Epithelial cell of esophagus (primary cell): ENCODE results near the gene MDH1.
"Not testable (repeated sequence)": the region's sequence is repeated elsewhere in the genome, so short reads cannot be mapped to it uniquely, and the experiment has no call there.

Experiments used
- DNase-seq: peaks from one replicate; pipeline ENCODE4 v3.0.0; 2010; ENCODE audit warnings: low read depth
- H3K4me3 ChIP-seq: 2 replicates; pipeline ENCODE4 v1.5.1; 2011; ENCODE audit warnings: mild to moderate bottlenecking, low read length, control low read depth
- TF ChIP-seq, protein P1 (sequence below): IDR thresholded peaks from 2 replicates; pipeline ENCODE4 v1.5.1; 2011; ENCODE audit warnings: low read depth, mild to moderate bottlenecking, low read length, control low read depth, inconsistent platforms; ENCODE audit not compliant: insufficient read depth; ENCODE audit errors: missing control alignments

MDH1 gene

DNA sequence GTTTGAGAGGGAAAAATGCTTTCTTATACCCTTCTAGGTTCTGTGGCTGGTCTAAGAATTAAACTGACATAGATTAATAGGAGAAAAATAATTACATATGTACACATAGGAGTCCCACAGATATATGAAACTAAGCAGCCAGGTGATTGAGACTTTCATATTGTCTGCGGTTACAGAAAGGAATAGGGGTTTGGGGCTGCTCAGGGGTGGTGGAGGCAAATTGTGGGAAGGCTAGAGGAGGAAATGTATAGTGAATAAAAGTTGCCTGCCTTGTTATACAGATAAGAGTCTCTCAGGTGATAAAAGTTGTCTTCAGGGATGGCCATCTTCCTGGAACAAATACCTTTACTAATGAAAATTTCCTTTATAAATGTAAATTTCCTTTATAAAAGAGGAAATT, 28.6 kb downstream of the MDH1 start:
- TF ChIP-seq, protein P1, sequence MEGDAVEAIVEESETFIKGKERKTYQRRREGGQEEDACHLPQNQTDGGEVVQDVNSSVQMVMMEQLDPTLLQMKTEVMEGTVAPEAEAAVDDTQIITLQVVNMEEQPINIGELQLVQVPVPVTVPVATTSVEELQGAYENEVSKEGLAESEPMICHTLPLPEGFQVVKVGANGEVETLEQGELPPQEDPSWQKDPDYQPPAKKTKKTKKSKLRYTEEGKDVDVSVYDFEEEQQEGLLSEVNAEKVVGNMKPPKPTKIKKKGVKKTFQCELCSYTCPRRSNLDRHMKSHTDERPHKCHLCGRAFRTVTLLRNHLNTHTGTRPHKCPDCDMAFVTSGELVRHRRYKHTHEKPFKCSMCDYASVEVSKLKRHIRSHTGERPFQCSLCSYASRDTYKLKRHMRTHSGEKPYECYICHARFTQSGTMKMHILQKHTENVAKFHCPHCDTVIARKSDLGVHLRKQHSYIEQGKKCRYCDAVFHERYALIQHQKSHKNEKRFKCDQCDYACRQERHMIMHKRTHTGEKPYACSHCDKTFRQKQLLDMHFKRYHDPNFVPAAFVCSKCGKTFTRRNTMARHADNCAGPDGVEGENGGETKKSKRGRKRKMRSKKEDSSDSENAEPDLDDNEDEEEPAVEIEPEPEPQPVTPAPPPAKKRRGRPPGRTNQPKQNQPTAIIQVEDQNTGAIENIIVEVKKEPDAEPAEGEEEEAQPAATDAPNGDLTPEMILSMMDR: no peak
- H3K4me3 ChIP-seq: no peak overlapping the region
- DNase-seq: no peak

DNA sequence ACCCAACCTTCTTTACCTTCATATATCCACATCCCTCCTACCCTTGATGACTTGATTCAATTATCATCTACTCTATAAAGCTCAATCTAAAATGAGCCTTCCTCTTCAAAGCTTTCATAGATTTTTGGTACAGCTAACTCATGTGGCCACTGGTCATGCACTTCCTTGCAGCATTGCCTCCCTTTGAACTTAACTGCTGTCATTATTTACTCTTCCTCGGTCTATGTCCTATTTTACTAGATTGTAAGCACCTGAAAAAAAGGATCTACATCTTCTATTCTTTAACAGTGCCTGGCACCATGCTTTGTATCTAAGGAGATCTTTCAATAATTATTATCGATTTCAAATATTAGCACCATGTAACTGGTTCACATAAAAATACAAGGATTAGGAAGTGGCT, 30.6 kb downstream of the MDH1 start:
- DNase-seq: no peak
- no peak overlapping the region for H3K4me3 ChIP-seq
- TF ChIP-seq, protein P1: no peak

DNA sequence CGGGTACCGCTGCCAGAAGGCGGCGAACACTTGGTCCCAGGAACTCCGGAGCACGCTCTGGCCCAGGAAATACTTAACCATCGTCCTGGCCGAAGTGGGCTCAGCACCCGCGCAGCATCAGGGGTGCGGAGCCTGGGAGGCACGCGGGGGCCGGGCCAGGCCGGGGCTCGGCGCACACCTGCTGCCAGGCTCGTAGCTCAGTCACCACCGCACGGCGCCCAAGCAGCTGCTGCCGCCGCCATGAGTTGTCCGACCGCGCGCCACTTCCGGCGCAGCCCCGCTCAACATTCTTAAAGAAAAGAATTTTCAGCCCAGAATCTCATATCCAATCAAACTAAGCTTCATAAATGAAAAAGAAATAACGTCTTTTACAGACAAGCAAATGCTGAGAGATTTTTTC, 34.0 kb downstream of the MDH1 start:
- TF ChIP-seq, protein P1: no peak
- no peak overlapping the region for H3K4me3 ChIP-seq
- DNase-seq: no peak

- H3K4me3 ChIP-seq, DNase-seq: not testable (repeated sequence)
Measured at GRCh38 chr2:63623763-63624162, 35.0 kb downstream of the MDH1 start.

DNA sequence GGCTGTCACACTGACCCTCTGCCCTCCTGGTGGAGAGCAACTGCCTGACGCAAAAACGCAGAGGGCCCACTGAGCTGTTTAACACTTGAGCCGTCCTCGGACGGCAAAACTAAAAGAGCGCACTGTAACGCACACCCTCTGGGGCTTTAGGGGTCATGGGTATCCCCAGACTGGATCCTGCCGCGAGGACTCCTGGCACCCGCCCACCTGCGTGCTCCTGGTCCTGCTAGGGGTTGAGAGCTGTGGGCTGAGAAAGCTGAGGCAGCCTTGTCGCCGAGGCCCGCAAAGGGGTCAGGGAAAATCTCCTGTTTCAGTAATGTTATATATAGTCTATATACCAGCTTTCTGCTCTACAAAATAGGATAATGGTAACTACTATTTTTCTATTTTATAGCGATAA, 39.1 kb downstream of the MDH1 start:
- DNase-seq: no peak
- TF ChIP-seq, protein P1: no peak
- H3K4me3 ChIP-seq: no peak overlapping the region

- TF ChIP-seq, protein P1: no peak
- H3K4me3 ChIP-seq: no peak overlapping the region
- no peak for DNase-seq
Measured at GRCh38 chr2:63628403-63628942, 39.7 kb downstream of the MDH1 start.

- DNase-seq: no peak
- TF ChIP-seq, protein P1: no peak
- no peak overlapping the region for H3K4me3 ChIP-seq
Measured at GRCh38 chr2:63631501-63631900, 42.7 kb downstream of the MDH1 start.

- DNase-seq: no peak
- H3K4me3 ChIP-seq: no peak overlapping the region
- TF ChIP-seq, protein P1: no peak
Measured at GRCh38 chr2:63632382-63632781, 43.6 kb downstream of the MDH1 start.
